Astrocyte of the cerebellum (primary cell): ENCODE data around the gene TOR4A.

ENCODE experiments used
- DNase-seq: peaks from one replicate; pipeline ENCODE4 v3.0.0-alpha.2; 2011; ENCODE audit warnings: low read depth
- H3K4me3 ChIP-seq: 2 replicates; pipeline ENCODE4 v1.5.1; 2011; ENCODE audit warnings: mild to moderate bottlenecking, low read depth, low read length, moderate library complexity
- CTCF ChIP-seq: IDR thresholded peaks from 2 replicates; pipeline ENCODE4 v1.5.1; 2012; ENCODE audit warnings: low read length, low read depth, moderate library complexity, mild to moderate bottlenecking; ENCODE audit errors: missing control alignments
- in situ Hi-C: cut with HindIII; loops from 2 replicates; pipeline ENCODE4 v1.10.0; 2017; ENCODE audit warnings: low sequenced_read_pairs

The TOR4A gene

GRCh38 chr9:137294091-137294680 lies 16.7 kb downstream of the TOR4A start:
- H3K4me3 ChIP-seq = no peak overlapping the region
- TF ChIP-seq CTCF = no peak
- in situ Hi-C loops = no loop called here
- DNase-seq = no peak

GRCh38 chr9:137294681-137295237 lies 17.2 kb downstream of the TOR4A start:
- in situ Hi-C loops = no loop called here
- no peak for DNase-seq
- peak; percentile 40 for TF ChIP-seq CTCF
- H3K4me3 ChIP-seq = no peak overlapping the region

- in situ Hi-C loops = no loop called here
- DNase-seq = no peak
- peak; percentile 28 for TF ChIP-seq CTCF
- H3K4me3 ChIP-seq = no peak overlapping the region
Observed at GRCh38 chr9:137295238-137295811, 17.8 kb downstream of the TOR4A start.

- TF ChIP-seq CTCF = no peak
- DNase-seq = no peak
- in situ Hi-C loops = no loop called here
- no peak overlapping the region for H3K4me3 ChIP-seq
Observed at GRCh38 chr9:137295849-137296669, 18.5 kb downstream of the TOR4A start.

- DNase-seq = no peak
- no peak for TF ChIP-seq CTCF
- in situ Hi-C loops = no loop called here
- H3K4me3 ChIP-seq = no peak overlapping the region
Observed at GRCh38 chr9:137296670-137297664, 19.4 kb downstream of the TOR4A start.
